Chondrocyte (in vitro differentiated cells): ENCODE measurements around the gene SLC45A2. TPM values are rescaled to one million over a fixed set of nuclear protein-coding genes. Genes with fewer than 3 reads are reported as not detected.
"Not testable (repeated sequence)": the region's sequence is repeated elsewhere in the genome, so short reads cannot be mapped to it uniquely, and the experiment has no call there.

Experiments used
- DNase-seq: peaks from one replicate; pipeline ENCODE4 v3.0.0; 2021; ENCODE audit warnings: mixed read lengths, low spot score
- H3K27ac Mint-ChIP-seq: one replicate; pipeline ENCODE4 v1.8.0; 2021; ENCODE audit warnings: mild to moderate bottlenecking, moderate library complexity, mixed read lengths; ENCODE audit not compliant: unreplicated experiment
- H3K27me3 Mint-ChIP-seq: 2 replicates; pipeline ENCODE4 v1.8.0; 2021; ENCODE audit warnings: low read depth, mixed read lengths
- H3K36me3 Mint-ChIP-seq: 2 replicates; pipeline ENCODE4 v1.8.0; 2021; ENCODE audit warnings: low read depth, mixed read lengths
- H3K4me1 Mint-ChIP-seq: 2 replicates; pipeline ENCODE4 v1.8.0; 2021; ENCODE audit warnings: low read depth, mild to moderate bottlenecking, mixed read lengths
- H3K4me3 Mint-ChIP-seq: one replicate; pipeline ENCODE4 v1.8.0; 2021; ENCODE audit warnings: mild to moderate bottlenecking, moderate library complexity, mixed read lengths; ENCODE audit not compliant: unreplicated experiment
- H3K9me3 Mint-ChIP-seq: 2 replicates; pipeline ENCODE4 v1.8.0; 2021; ENCODE audit warnings: low read depth, mixed read lengths
- total RNA-seq: library from RNA; stranded (reverse); gene quantifications from 3 replicates; pipeline ENCODE4 v1.2.1, GENCODE V29; 2021
- TF ChIP-seq, protein P1 (sequence below): fragments of 200-600 bp; sonication (generic); IDR thresholded peaks from 2 replicates; pipeline ENCODE4 v1.5.0; 2021; ENCODE audit warnings: antibody characterized with exemption, mild to moderate bottlenecking, moderate library complexity

The SLC45A2 gene
- total RNA-seq, 1 donor from 2014 or later = 0.12 TPM

DNA sequence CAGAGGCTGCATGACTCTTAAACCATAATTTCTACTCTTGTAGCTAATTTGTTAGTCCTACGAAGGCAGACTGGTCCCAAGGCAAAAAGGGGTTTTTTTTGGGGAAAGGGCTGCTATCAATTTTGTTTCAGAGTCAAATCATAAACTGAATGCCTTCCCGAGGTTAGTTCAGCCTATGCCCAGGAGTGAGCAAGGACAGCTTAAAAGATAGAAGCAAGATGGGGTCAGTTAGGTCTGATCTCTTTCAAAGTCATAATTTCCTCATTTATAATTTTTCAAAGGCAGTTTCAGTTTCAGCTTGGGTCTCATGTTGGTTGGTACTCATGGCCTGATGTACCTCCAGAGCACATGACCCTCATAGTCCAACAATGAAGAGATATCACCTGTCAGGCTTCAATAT, 56.2 kb downstream of the SLC45A2 start:
- no peaks in the 10 kb centered on the region for H3K27me3 Mint-ChIP-seq
- TF ChIP-seq, protein P1, sequence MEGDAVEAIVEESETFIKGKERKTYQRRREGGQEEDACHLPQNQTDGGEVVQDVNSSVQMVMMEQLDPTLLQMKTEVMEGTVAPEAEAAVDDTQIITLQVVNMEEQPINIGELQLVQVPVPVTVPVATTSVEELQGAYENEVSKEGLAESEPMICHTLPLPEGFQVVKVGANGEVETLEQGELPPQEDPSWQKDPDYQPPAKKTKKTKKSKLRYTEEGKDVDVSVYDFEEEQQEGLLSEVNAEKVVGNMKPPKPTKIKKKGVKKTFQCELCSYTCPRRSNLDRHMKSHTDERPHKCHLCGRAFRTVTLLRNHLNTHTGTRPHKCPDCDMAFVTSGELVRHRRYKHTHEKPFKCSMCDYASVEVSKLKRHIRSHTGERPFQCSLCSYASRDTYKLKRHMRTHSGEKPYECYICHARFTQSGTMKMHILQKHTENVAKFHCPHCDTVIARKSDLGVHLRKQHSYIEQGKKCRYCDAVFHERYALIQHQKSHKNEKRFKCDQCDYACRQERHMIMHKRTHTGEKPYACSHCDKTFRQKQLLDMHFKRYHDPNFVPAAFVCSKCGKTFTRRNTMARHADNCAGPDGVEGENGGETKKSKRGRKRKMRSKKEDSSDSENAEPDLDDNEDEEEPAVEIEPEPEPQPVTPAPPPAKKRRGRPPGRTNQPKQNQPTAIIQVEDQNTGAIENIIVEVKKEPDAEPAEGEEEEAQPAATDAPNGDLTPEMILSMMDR = no peak
- H3K9me3 Mint-ChIP-seq = no peaks in the 10 kb centered on the region
- H3K36me3 Mint-ChIP-seq = no peaks in the 10 kb centered on the region
- H3K4me3 Mint-ChIP-seq = no peak overlapping the region
- no peaks in the 10 kb centered on the region for H3K4me1 Mint-ChIP-seq
- no peak for DNase-seq
- no peak overlapping the region for H3K27ac Mint-ChIP-seq

DNA sequence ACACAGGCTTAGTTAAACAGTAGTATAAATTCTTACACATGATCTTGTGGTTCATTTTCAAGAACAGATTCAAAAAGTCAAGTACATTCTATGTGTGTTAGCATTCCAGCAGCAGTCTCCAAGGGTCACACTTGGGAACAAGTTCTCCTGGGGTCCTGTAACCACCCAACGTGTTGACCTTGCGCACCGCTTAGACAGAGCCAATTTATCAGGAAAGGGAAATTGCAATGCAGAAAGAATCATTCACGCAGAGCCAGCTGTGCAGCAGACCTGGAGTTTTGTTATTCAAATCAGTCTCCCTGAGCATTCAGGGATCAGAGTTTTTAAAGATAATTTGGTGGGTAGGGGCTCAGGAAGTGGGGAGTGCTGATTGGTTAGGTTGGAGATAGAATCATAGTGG, 56.8 kb downstream of the SLC45A2 start:
- TF ChIP-seq, protein P1 = no peak
- no peak for DNase-seq
- H3K4me1 Mint-ChIP-seq = no peaks in the 10 kb centered on the region
- H3K4me3 Mint-ChIP-seq = no peak overlapping the region
- H3K36me3 Mint-ChIP-seq = no peaks in the 10 kb centered on the region
- H3K27ac Mint-ChIP-seq = no peak overlapping the region
- H3K9me3 Mint-ChIP-seq = no peaks in the 10 kb centered on the region
- no peaks in the 10 kb centered on the region for H3K27me3 Mint-ChIP-seq

DNA sequence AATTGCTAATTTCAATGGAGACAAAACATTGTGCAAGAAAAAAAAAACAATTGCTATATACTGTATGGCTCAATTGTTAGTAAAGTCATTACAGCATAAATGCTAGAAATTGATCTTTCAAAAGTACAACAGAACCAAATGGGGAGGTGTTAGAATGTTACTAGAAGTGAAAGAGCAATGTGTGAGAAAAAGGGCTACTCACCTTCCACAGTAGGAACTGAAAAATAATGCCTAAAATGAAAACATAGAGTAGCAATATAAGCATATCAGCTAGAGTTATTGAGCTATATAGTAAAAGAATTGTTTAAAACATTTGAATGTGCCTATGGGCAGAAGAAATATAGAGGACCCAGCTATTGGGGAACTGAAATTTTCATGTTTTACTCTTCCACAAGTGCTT, 59.2 kb downstream of the SLC45A2 start:
- DNase-seq = no peak
- no peaks in the 10 kb centered on the region for H3K36me3 Mint-ChIP-seq
- no peaks in the 10 kb centered on the region for H3K27me3 Mint-ChIP-seq
- H3K27ac Mint-ChIP-seq = no peak overlapping the region
- no peaks in the 10 kb centered on the region for H3K9me3 Mint-ChIP-seq
- peaks cover 1% of the 10 kb centered on the region for H3K4me1 Mint-ChIP-seq
- TF ChIP-seq, protein P1 = no peak
- H3K4me3 Mint-ChIP-seq = no peak overlapping the region

DNA sequence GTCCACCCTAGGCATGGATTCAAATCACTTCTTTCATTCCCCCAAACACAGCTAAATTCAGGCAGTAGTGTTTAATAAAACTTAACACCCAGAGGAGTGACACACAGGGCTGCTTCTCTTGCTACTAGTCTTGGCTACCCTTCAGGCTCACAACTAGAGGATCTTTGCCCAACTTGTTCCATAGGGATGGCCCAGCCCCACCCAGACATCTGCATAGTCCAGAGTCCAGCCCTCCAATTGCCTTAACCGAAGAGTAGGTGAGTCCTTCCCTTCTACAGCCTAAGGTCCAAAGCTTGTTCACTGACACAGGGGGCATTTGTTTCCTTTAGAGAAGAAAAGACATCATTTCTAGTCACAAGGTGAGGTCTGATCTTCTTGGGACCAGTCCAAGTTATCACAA, 63.5 kb downstream of the SLC45A2 start:
- Mint-ChIP-seq H3K27ac (no peak overlapping the region), H3K4me3 (no peak overlapping the region), H3K9me3 (peaks cover 26% of the 10 kb centered on the region)

DNA sequence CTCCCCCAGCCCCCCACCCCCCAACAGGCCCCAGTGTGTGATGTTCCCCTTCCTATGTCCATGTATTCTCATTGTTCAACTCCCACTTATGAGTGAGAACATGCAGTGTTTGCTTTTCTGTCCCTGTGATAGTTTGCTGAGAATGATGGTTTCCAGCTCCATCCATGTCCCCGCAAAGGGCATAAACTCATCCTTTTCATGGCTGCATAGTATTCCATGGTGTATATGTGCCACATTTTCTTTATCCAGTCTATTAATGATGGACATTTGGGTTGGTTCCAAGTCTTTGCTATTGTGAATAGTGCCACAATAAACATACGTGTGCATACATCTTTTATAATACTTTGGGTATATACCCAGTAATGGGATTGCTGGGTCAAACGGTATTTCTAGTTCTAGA, 69.6 kb downstream of the SLC45A2 start:
- not testable (repeated sequence) for H3K36me3 Mint-ChIP-seq, H3K4me3 Mint-ChIP-seq, H3K27ac Mint-ChIP-seq, H3K27me3 Mint-ChIP-seq, DNase-seq, H3K4me1 Mint-ChIP-seq
- H3K9me3 Mint-ChIP-seq = peaks cover 42% of the 10 kb centered on the region

More for the DNA sequence above, 63.5 kb downstream of the SLC45A2 start:
- Mint-ChIP-seq H3K27me3 (no peaks in the 10 kb centered on the region), H3K4me1 (peaks cover 3% of the 10 kb centered on the region), H3K36me3 (peaks cover 2% of the 10 kb centered on the region)
- TF ChIP-seq, protein P1 = no peak
- DNase-seq = no peak

DNA sequence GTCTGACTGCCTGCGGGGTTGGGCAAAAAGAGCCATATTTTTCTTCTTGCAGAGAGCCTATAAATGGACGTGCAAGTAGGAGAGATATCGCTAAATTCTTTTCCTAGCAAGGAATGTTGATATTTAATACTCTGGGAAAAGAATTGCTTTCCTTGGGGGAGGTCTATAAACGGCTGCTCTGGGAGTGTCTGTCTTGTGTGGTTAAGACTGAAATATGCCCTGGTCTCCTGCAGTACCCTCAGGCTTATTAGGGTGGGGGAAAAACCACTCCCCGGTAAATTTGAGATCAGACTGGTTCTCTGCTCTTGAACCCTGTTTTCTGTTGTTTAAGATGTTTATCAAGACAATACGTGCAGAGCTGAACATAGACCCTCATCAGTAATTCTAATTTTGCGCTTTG, 78.2 kb downstream of the SLC45A2 start:
- not testable (repeated sequence) for H3K4me1 Mint-ChIP-seq, DNase-seq, H3K27ac Mint-ChIP-seq, H3K27me3 Mint-ChIP-seq, H3K4me3 Mint-ChIP-seq
- Mint-ChIP-seq H3K36me3 (peaks cover 14% of the 10 kb centered on the region), H3K9me3 (peaks cover 40% of the 10 kb centered on the region)
